Left ventricle myocardium inferior (tissue), 1 donor: ENCODE results near the gene ACBD3. TPM values are rescaled to one million over a fixed set of nuclear protein-coding genes. Genes with fewer than 3 reads are reported as not detected.

Source experiments
- DNase-seq: peaks from one replicate; pipeline ENCODE4 v3.0.0-alpha.2; 2020
- H3K27ac ChIP-seq: fragments of 200-600 bp; replicated peaks from 2 replicates; pipeline ENCODE4 v1.8.0; 2021
- H3K27me3 ChIP-seq: fragments of 200-600 bp; 2 replicates; pipeline ENCODE4 v1.8.0; 2021; ENCODE audit warnings: low read depth
- H3K36me3 ChIP-seq: fragments of 200-600 bp; 2 replicates; pipeline ENCODE4 v1.8.0; 2021
- H3K4me1 ChIP-seq: fragments of 200-600 bp; 2 replicates; pipeline ENCODE4 v1.8.0; 2021
- H3K4me3 ChIP-seq: fragments of 200-600 bp; 2 replicates; pipeline ENCODE4 v1.8.0; 2021; ENCODE audit warnings: mild to moderate bottlenecking, moderate library complexity
- H3K9me3 ChIP-seq: fragments of 200-600 bp; replicated peaks from 2 replicates; pipeline ENCODE4 v1.8.0; 2021
- intact Hi-C: fragments of 100-400 bp; cut with micrococcal nuclease; formaldehyde crosslinking; loops from one replicate; pipeline ENCODE4 v1.11.0; 2022
- total RNA-seq: library from RNA; stranded (reverse); fragmentation: NEBNext Ultra II Directional; extraction: Animal tissue kit (Norgen Biotek cat#: 25700); gene quantifications from one replicate; pipeline ENCODE4 v1.2.1, GENCODE V29; 2021
- TF ChIP-seq, protein P1 (sequence below): fragments of 200-600 bp; IDR thresholded peaks from 2 replicates; pipeline ENCODE4 v1.8.0; 2021; ENCODE audit warnings: antibody characterized with exemption, mild to moderate bottlenecking, borderline replicate concordance
- donor health status: DM: no; HTN: yes; CAD: no; lungs with severe emphysema.

Gene ACBD3
- total RNA-seq, 1 donor from 2014 or later, result 29.6 TPM

DNA sequence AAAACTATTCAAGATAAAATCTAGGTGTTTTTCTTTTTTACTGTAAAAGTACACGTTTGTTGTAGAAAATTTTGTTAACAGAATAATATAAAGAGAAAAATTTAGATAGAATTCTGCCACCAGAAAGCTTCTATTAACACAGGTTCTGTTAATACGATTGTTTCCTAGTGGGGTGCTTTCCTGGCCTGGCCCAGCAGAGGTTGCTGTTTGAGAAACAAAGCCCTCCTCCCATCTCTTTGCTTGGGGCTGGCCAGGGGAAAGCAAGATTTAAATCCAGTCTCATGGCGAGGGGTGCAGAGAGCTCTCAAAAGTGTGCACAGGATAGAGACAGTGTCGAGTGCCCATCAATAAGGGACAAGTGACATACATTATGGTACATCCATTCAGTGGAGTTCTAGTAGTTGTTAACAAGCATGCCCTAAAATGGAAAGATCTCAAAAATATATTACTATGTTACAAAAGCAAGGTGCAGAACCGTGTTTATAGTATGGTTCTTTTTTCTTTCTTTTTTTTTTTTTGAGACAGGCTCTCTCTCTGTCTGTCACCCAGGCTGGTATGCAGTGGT is 14.6 kb upstream of the ACBD3 start:
- TF ChIP-seq, protein P1, sequence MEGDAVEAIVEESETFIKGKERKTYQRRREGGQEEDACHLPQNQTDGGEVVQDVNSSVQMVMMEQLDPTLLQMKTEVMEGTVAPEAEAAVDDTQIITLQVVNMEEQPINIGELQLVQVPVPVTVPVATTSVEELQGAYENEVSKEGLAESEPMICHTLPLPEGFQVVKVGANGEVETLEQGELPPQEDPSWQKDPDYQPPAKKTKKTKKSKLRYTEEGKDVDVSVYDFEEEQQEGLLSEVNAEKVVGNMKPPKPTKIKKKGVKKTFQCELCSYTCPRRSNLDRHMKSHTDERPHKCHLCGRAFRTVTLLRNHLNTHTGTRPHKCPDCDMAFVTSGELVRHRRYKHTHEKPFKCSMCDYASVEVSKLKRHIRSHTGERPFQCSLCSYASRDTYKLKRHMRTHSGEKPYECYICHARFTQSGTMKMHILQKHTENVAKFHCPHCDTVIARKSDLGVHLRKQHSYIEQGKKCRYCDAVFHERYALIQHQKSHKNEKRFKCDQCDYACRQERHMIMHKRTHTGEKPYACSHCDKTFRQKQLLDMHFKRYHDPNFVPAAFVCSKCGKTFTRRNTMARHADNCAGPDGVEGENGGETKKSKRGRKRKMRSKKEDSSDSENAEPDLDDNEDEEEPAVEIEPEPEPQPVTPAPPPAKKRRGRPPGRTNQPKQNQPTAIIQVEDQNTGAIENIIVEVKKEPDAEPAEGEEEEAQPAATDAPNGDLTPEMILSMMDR, result peak; percentile 18
- intact Hi-C loops, result no loop called here
- Histone ChIP-seq H3K36me3 (no peaks in the 10 kb centered on the region), H3K4me1 (no peaks in the 10 kb centered on the region), H3K27me3 (peaks cover 8% of the 10 kb centered on the region), H3K9me3 (no peaks in the 10 kb centered on the region), H3K27ac (no peak overlapping the region), H3K4me3 (no peak overlapping the region)
- no peak for DNase-seq

DNA sequence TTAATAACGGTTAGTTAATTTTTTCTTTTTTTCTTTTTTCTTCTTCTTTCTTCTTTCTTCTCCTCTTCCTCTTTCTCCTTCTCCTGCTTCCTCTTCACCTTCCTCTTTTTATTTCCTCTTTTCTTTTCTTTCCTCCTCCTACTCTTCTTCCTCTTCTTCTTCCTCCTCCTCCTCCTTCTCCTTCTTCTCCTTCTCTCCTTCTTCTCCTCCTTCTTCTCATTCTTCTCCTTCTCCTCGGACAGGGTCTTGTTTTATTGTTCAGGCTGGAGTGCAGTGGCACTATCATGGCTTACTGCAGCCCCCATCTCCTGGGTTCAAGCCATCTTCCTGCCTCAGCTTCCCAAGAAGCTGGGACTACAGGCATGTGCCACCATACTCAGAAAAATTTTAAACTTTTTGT is 13.4 kb upstream of the ACBD3 start:
- no peaks in the 10 kb centered on the region for H3K4me1 ChIP-seq
- H3K9me3 ChIP-seq, result no peaks in the 10 kb centered on the region
- TF ChIP-seq, protein P1, result no peak
- H3K36me3 ChIP-seq, result no peaks in the 10 kb centered on the region
- intact Hi-C loops, result no loop called here
- no peak for DNase-seq
- H3K27ac ChIP-seq, result no peak overlapping the region
- no peak overlapping the region for H3K4me3 ChIP-seq
- H3K27me3 ChIP-seq, result peaks cover 11% of the 10 kb centered on the region

DNA sequence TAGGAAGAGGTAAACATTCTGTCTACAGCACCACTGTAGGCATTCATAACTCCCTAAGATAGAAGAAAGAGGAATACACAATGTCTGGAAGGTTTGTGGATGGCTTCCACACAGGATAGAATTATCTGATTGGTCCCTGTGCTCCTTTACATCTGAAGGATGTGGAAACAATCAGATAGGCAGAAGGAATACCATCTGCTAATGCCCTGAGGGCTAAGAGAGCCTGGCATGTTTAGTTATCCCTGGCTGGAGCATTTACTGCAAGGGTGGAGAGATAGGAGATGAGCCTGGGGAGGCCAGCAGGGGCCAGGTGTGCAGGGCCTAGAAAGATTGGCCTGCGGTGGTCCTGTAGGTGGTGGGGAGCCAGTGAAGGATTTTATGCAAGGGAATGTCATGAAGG is 8.6 kb upstream of the ACBD3 start:
- TF ChIP-seq, protein P1, result no peak
- no peak overlapping the region for H3K27ac ChIP-seq
- intact Hi-C loops, result no loop called here

DNA sequence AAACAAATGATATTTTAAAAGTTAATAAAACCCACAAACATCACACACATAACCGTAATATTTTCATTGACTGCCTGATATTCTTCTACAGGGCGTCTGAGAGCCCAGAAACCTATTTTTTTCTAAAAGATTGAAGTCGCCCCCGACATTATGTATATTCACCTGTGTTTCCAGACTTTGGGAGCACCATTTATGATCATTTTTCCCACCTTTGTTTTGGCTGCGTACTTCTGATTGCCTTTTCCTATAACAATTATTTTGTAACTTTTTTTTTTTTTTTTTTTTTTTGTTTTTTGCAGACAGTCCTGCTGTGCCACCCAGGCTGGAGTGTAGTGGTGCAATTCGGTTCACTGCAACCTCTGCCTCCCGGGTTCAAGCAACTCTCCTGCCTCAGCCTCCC is 839 bp upstream of the ACBD3 start:
- intact Hi-C loops, result no loop called here
- Histone ChIP-seq H3K4me3 (peak overlapping the region; percentile 98), H3K9me3 (no peaks in the 10 kb centered on the region), H3K36me3 (peaks cover 6% of the 10 kb centered on the region), H3K27ac (peak overlapping the region; percentile 97), H3K4me1 (peaks cover 49% of the 10 kb centered on the region), H3K27me3 (no peaks in the 10 kb centered on the region)
- DNase-seq, result no peak
- TF ChIP-seq, protein P1, result no peak

More for the DNA sequence above, 8.6 kb upstream of the ACBD3 start:
- Histone ChIP-seq H3K4me1 (no peaks in the 10 kb centered on the region), H3K4me3 (no peak overlapping the region), H3K36me3 (no peaks in the 10 kb centered on the region), H3K27me3 (peaks cover 11% of the 10 kb centered on the region), H3K9me3 (no peaks in the 10 kb centered on the region)
- DNase-seq, result no peak

DNA sequence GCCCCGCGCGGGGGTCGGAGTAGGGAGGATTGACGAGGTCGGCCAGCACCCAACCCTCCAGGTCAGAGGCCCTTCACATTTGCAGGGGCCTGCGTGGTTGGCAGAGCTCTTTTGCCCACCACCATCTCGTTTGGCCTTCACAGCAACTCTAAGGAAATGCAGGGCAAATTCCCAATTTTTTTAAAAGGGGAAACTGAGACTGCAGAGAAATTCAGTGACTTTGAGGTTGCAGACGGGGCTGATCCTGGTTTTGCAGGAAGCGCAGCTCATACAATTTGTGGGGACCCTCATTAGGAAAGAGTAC is 430 bp upstream of the ACBD3 start:
- intact Hi-C loops, result no loop called here
- TF ChIP-seq, protein P1, result no peak
- no peaks in the 10 kb centered on the region for H3K9me3 ChIP-seq

More for the DNA sequence above, 430 bp upstream of the ACBD3 start:
- DNase-seq, result no peak
- Histone ChIP-seq H3K36me3 (peaks cover 6% of the 10 kb centered on the region), H3K27me3 (no peaks in the 10 kb centered on the region), H3K4me3 (peak overlapping the region; percentile 98), H3K27ac (peak overlapping the region; percentile 97), H3K4me1 (peaks cover 54% of the 10 kb centered on the region)
